Right forelimb (tissue), 1 donor: ENCODE data around the gene MED17.

Experiments used
- DNase-seq: peaks from one replicate; pipeline ENCODE4 v3.0.0-alpha.2; 2018

Gene MED17

DNA sequence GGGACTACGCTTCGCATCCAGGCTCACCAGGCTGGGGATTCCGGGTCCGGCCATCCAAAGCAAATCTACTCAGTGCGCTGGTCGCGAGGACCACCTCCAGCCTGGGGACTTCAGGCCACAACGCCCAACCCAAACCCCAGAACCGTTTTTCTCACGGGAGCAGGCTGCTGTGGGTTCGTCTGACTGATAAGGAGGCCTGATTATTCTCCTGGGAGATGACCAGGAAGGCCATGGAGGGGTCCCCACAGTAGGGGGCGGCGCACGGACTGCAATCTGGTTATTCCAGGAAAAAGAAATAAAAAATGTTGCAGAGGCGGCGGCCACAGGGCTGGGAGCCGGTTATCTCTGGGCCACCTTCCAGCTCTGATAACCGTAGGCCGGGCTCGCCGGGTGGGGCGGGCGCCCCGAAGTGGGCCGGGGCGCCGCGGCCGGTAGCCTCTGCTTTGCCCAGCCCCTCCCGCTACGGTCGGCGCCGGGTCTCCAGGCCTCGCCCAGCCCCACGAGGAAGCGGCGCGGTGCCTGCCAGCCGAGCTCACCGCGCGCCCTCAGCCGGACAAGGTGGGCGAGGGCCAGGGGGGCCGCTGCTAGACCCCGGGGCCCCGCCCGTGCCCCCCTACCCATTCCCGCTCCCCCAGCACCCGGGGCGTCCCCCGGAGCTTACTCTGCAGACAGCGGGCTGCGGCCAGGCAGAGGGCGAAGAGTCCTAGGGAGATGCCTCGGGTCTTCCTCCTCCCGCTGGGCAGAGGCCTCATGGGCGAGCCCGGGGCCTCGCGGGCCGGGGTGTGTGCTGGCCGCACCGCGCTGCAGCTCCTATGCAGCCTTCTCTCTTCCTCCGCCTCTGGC is 65.9 kb downstream of the MED17 start:
- DNase-seq = peak; percentile 51

DNA sequence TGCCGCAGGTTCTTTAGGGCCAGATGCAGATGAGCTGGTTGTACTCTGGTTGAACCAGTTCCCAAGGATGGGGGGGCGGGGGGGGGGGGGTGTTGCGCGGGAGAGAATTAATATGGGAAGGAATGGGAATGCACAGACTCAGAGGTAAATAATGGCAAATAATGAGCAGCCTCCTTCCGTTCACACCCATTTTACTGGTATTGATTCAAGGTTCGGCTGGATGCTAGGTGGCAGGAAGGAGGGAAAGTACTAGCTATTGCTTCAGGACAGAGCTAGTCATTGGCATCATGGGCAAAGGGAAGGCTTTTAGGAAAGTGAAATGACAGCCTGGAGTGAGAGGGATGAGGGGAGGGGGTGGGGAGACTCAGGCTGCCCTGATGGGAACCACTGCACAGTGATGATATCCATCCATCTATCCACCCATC is 66.5 kb downstream of the MED17 start, which contains the start of gene VSTM5:
Gene VSTM5, minus strand, starts transcription at position 25 of the 425 bp plus-strand sequence. CDS start 116 bp downstream, outside the sequence.
- DNase-seq = no peak

DNA sequence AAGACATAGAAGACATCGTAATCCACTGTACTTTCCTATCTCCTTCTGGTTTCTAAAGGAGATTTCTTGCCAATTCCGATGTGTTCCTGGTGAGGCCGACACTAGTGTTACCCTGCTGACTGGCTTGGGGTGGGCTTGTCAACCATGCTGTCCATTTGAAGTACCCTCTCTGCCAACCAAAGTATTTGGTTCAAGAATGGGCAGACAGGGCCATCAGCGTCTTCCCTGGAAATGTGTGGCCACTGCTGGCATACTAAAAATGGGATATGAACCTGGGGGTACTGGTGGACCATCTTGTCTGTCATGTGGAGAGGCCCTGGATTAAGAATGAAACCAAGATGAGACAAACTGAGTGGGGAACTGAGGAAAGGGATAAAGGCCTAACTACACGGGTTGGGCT is 68.2 kb downstream of the MED17 start:
- no peak for DNase-seq

DNA sequence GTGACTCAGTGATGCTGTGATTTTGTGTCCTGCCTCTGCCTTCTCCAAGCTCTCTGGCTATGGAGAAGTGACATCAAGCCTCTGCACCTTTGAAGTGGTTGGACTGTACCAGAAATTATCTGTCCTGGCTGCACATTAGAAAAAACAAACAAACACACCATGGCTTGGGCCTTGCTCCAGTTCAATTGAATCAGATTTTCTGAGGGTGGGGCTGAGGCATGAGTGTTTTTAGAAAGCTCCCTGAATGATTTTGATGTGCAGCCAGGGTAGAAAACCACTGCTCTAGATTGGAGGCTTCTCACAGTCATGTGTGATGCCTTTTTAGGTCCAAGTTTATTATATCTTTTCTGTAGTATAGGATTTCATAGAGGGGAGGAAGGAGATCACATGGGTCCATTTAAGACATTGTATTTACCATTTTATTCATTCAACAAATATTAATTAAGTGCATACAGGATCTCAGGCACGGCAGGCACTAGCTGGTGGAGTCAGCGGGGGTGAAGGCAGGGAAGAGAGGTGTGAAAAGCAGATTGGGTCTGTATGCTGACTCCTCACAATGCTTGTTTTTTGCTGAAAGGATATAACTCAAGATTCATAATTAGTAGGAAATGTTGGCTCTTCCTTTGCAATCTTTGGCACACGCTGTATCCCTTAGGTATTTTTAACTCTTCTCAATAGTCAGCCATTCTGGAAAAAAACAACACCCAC is 73.5 kb downstream of the MED17 start:
- no peak for DNase-seq

DNA sequence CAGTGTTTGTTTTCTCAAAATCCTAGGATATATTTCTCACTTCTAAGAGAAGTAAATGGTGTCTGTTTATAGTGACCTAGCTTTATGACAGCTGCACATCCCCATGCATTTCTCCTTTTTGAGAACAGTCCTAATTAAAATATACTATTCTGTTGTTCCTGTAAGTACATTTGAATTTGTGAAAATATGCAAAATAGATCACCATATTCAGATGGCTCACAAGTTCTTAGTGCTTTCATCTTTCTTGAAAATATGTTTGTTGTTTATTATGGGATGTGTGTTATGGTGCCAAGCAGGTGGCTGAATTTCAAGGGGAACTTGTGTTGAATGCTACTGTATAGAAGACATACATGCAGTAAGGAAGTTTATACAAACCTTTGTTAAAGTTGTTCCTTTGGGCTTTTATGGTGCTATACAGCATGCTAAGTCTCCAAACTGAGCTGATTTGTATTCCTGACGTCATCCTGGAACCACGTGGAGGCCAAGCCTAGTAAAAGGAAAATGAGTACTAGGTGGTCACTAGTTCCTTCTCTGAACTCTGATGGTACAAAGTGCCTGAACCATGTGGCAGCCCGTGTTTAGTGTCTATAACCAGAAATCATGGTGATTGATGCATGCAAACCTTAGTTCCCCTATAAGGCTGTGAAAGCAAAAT is 74.2 kb downstream of the MED17 start:
- no peak for DNase-seq

DNA sequence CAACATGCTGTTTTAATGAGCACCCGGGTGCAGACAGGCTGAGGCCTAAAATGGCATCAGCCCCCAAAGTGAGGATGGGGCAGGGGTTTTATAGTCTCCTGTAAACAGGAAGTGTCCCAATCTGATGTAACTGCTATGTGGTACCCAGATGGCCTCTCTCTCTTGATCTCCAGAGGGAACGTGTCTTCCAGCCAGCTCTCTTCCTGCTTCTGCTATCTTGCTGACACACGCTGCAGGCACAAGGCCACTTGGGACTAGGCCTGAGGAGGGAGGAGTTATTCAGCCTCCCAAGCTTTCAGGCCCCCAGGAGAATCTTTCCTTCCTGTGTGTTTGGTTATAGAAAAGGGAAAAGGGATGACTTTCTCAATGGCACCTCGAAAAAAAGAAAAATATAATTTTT is 77.7 kb downstream of the MED17 start:
- no peak for DNase-seq
